ENCODE measurements around the gene PLA2G4D. TPM values are rescaled to one million over a fixed set of nuclear protein-coding genes. Genes with fewer than 3 reads are reported as not detected.

PLA2G4D gene
- total RNA-seq, 1 experiment from 2014 or later: 0.34 TPM

DNA sequence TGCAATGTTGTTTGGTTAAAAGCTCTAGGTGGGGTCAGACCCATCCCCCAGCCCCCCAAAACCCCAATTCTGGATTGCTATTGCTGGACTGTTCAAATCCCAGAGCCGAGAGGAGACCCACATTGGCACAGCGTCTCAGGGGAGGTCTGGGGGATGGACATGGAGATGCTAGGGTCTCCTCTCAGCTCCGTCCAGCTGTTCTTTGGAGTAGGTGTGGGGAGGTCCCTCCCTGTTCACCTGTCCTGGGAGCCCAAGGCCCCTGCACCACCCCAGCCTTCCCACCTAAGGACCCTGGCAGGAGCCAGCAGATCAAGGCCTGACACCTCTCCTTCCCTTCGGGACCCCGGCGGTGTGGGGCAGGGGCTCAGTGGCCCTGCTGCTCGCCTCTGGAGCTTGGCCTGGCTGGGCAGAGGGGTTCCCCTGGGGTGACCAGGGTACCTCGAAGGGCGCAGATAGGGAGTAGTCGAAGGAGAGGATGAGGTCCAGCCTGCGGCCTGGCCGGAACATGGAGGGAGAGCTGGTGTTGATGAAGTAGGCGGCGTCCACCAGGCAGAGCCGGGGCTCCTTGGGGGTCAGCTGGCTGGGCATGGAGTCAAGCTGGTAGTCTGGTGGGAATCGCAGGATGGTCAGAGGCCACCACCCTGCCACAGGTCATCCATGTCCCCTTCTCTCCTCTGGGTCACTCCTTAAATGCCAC is 23.9 kb downstream of the PLA2G4D start:
- no TSS peak for BruUV-seq (replicated peaks)
- Histone ChIP-seq H3K9ac (ENCODE audit: low read length) (no peak overlapping the region), H3K9me3 (ENCODE audit: control insufficient read depth in 1 of 2, insufficient read depth in 1 of 2, low read depth in 1 of 2, low read length in 2 of 2) (no peaks in the 10 kb centered on the region), H3K4me2 (ENCODE audit: low read length) (no peak overlapping the region), H3K36me3 (ENCODE audit: control insufficient read depth in 1 of 2, insufficient read depth in 2 of 2, low read length in 2 of 2) (no peaks in the 10 kb centered on the region), H4K20me1 (ENCODE audit: insufficient read depth) (no peaks in the 10 kb centered on the region), H3K4me1 (ENCODE audit: control insufficient read depth in 1 of 2, insufficient read depth in 2 of 2, low read length in 2 of 2) (peaks cover 0 to 9% of the 10 kb centered on the region in 2 experiments; a peak in 2 of 4 replicates), H2AFZ (ENCODE audit: low read depth, low read length, poor library complexity, severe bottlenecking) (no peak overlapping the region), H3K9me2 (ENCODE audit: insufficient read depth) (no peaks in the 10 kb centered on the region), H3K27ac (ENCODE audit: low read depth, low read length) (no peak overlapping the region), H3K79me2 (ENCODE audit: insufficient read depth, low read length) (no peaks in the 10 kb centered on the region), H3K27me3 (ENCODE audit: insufficient read depth, low read length) (no peaks in the 10 kb centered on the region), H3K4me3 (replicated peaks in 1 of 2; ENCODE audit: low read depth in 1 of 2, low read length in 2 of 2) (no peak overlapping the region)
- intact Hi-C loops (cut with micrococcal nuclease): no loop called here
- RAD21 ChIA-PET (ENCODE audit: low non-redundant PET in 1 of 2, low total read pairs in 2 of 2, uncharacterized antibody in 2 of 2, unreplicated experiment in 2 of 2): no interaction called here
- TF ChIP-seq, protein P1, sequence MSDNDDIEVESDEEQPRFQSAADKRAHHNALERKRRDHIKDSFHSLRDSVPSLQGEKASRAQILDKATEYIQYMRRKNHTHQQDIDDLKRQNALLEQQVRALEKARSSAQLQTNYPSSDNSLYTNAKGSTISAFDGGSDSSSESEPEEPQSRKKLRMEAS (IDR thresholded peaks at IDR 0.05): no peak
- no peak for TF ChIP-seq CEBPB (IDR thresholded peaks at IDR 0.05; ENCODE audit: low read depth)
- no peak for TF ChIP-seq ZFX (IDR thresholded peaks at IDR 0.05)
- POLR2A ChIA-PET: no interaction called here
- ATAC-seq (no peak), DNase-seq (ENCODE audit: low read depth, low spot score) (no peak)
- CTCF ChIA-PET: interaction anchor here (1.5 to 2.9 kb wide), 2 partner anchors 14 to 64 kb away, joined by 4 to 11 read pairs; no protein-coding TSS in a partner anchor

DNA sequence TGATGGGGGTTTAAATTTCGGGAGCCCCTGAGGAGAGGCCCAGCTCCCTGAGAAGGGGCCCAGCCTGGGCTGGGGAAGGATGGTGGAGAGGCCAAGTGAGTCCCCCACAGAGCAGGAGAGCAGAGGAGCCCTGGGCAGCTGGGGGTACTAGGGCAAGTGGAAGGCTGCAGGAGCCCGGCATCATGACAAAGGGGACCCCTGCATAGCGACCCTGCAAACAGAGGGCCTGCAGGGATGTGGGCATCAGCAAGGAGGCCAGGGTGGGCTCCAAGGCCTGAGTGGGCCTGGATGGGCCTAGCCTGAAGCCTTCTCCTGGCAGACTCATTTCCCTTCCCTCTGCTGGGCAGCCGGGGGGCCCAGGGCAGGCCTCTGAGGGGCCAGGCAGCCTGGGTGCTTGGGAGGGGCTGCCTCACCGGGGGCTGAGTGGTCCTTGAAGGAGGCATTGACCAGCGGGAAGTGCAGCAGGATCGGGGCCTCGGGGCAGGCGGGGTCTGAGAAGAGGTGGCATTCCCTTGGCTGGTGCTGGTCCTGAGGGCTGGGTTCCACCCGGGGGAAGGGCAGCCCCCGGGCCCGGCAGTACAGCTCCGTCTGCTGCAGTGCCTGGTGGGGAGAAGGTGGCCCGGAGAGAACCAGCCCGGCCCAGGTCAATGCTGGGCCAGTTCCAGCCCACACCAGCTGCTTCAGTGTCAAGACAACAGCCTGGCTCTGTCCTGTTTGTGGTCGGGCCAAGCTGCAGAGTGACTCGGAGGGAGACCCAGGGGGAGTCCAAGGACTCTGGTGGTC is 24.7 kb downstream of the PLA2G4D start:
- Histone ChIP-seq H3K9me3 (ENCODE audit: control insufficient read depth in 1 of 2, insufficient read depth in 1 of 2, low read depth in 1 of 2, low read length in 2 of 2) (no peaks in the 10 kb centered on the region), H2AFZ (ENCODE audit: low read depth, low read length, poor library complexity, severe bottlenecking) (no peak overlapping the region), H3K9ac (ENCODE audit: low read length) (no peak overlapping the region), H3K4me2 (ENCODE audit: low read length) (no peak overlapping the region), H3K36me3 (ENCODE audit: control insufficient read depth in 1 of 2, insufficient read depth in 2 of 2, low read length in 2 of 2) (no peaks in the 10 kb centered on the region), H3K9me2 (ENCODE audit: insufficient read depth) (no peaks in the 10 kb centered on the region), H4K20me1 (ENCODE audit: insufficient read depth) (no peaks in the 10 kb centered on the region), H3K4me3 (replicated peaks in 1 of 2; ENCODE audit: low read depth in 1 of 2, low read length in 2 of 2) (no peak overlapping the region), H3K27me3 (ENCODE audit: insufficient read depth, low read length) (no peaks in the 10 kb centered on the region), H3K27ac (ENCODE audit: low read depth, low read length) (no peak overlapping the region), H3K4me1 (ENCODE audit: control insufficient read depth in 1 of 2, insufficient read depth in 2 of 2, low read length in 2 of 2) (peaks cover 0 to 9% of the 10 kb centered on the region in 2 experiments; a peak in 2 of 4 replicates), H3K79me2 (ENCODE audit: insufficient read depth, low read length) (no peaks in the 10 kb centered on the region)
- no TSS peak for BruUV-seq (replicated peaks)
- ChIA-PET CTCF (interaction anchor here (1.0 to 1.5 kb wide), 2 partner anchors 15 to 65 kb away, joined by 3 to 4 read pairs; no protein-coding TSS in a partner anchor), RAD21 (ENCODE audit: low non-redundant PET in 1 of 2, low total read pairs in 2 of 2, uncharacterized antibody in 2 of 2, unreplicated experiment in 2 of 2) (no interaction called here), POLR2A (no interaction called here)
- ATAC-seq (no peak), DNase-seq (ENCODE audit: low read depth, low spot score) (no peak)
- intact Hi-C loops (cut with micrococcal nuclease): loop anchor here (5.0 kb wide), 1 partner anchor 318 kb away; no protein-coding TSS in a partner anchor
- TF ChIP-seq ZFX (IDR thresholded peaks at IDR 0.05) (no peak), EGR1 (IDR thresholded peaks at IDR 0.05; ENCODE audit: low read depth) (no peak), POLR2A (IDR thresholded peaks at IDR 0.05; ENCODE audit: borderline replicate concordance, extremely low read depth, insufficient read depth, insufficient read length) (no peak), ELF1 (IDR thresholded peaks at IDR 0.05; ENCODE audit: borderline replicate concordance, low read depth) (no peak), SP1 (IDR thresholded peaks at IDR 0.05; ENCODE audit: low read depth) (no peak), SIN3A (IDR thresholded peaks at IDR 0.05; ENCODE audit: low read depth) (no peak), YY1 (IDR thresholded peaks at IDR 0.05; ENCODE audit: extremely low read depth, insufficient replicate concordance, low read depth, low read length) (no peak), EZH2 (IDR thresholded peaks at IDR 0.05) (no peak)
- TF ChIP-seq, protein P2, sequence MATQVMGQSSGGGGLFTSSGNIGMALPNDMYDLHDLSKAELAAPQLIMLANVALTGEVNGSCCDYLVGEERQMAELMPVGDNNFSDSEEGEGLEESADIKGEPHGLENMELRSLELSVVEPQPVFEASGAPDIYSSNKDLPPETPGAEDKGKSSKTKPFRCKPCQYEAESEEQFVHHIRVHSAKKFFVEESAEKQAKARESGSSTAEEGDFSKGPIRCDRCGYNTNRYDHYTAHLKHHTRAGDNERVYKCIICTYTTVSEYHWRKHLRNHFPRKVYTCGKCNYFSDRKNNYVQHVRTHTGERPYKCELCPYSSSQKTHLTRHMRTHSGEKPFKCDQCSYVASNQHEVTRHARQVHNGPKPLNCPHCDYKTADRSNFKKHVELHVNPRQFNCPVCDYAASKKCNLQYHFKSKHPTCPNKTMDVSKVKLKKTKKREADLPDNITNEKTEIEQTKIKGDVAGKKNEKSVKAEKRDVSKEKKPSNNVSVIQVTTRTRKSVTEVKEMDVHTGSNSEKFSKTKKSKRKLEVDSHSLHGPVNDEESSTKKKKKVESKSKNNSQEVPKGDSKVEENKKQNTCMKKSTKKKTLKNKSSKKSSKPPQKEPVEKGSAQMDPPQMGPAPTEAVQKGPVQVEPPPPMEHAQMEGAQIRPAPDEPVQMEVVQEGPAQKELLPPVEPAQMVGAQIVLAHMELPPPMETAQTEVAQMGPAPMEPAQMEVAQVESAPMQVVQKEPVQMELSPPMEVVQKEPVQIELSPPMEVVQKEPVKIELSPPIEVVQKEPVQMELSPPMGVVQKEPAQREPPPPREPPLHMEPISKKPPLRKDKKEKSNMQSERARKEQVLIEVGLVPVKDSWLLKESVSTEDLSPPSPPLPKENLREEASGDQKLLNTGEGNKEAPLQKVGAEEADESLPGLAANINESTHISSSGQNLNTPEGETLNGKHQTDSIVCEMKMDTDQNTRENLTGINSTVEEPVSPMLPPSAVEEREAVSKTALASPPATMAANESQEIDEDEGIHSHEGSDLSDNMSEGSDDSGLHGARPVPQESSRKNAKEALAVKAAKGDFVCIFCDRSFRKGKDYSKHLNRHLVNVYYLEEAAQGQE (IDR thresholded peaks at IDR 0.05; ENCODE audit: low read depth): no peak
- TF ChIP-seq, protein P1 (IDR thresholded peaks at IDR 0.05): no peak
- TF ChIP-seq, protein P3, sequence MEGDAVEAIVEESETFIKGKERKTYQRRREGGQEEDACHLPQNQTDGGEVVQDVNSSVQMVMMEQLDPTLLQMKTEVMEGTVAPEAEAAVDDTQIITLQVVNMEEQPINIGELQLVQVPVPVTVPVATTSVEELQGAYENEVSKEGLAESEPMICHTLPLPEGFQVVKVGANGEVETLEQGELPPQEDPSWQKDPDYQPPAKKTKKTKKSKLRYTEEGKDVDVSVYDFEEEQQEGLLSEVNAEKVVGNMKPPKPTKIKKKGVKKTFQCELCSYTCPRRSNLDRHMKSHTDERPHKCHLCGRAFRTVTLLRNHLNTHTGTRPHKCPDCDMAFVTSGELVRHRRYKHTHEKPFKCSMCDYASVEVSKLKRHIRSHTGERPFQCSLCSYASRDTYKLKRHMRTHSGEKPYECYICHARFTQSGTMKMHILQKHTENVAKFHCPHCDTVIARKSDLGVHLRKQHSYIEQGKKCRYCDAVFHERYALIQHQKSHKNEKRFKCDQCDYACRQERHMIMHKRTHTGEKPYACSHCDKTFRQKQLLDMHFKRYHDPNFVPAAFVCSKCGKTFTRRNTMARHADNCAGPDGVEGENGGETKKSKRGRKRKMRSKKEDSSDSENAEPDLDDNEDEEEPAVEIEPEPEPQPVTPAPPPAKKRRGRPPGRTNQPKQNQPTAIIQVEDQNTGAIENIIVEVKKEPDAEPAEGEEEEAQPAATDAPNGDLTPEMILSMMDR (IDR thresholded peaks at IDR 0.05 in 2 of 3, conservative IDR thresholded peaks at IDR 0.05 in 1 of 3; ENCODE audit: borderline replicate concordance in 1 of 3, insufficient read depth in 1 of 3, low read depth in 2 of 3, low read length in 2 of 3): no peak
